NCI-H748 treated with DMSO at 0.1 percent for 48 hours (cell line): ENCODE results near the gene ARMC8.

Experiments used
- DNase-seq: peaks from one replicate; lab custom pipeline; 2025; lab: John Stamatoyannopoulos, UW

Gene ARMC8

GRCh38 chr3:138197524-138197923 is 10.4 kb downstream of the ARMC8 start:
- no peak for DNase-seq

GRCh38 chr3:138199851-138200250 is 12.8 kb downstream of the ARMC8 start:
- no peak for DNase-seq

GRCh38 chr3:138200424-138200823 is 13.3 kb downstream of the ARMC8 start:
- no peak for DNase-seq

- DNase-seq: no peak
These were observed 16.0 kb downstream of the ARMC8 start for GRCh38 chr3:138202945-138203701.

- no peak for DNase-seq
These were observed 16.8 kb downstream of the ARMC8 start for GRCh38 chr3:138203938-138204337.

- DNase-seq: no peak
These were observed 18.4 kb downstream of the ARMC8 start for GRCh38 chr3:138205527-138205926.

- DNase-seq: no peak
These were observed 19.1 kb downstream of the ARMC8 start for GRCh38 chr3:138206196-138206595.

- DNase-seq: no peak
These were observed 23.4 kb downstream of the ARMC8 start for GRCh38 chr3:138210528-138210927.

- no peak for DNase-seq
These were observed 26.4 kb downstream of the ARMC8 start for GRCh38 chr3:138213398-138214085.

GRCh38 chr3:138219255-138219654 is 32.2 kb downstream of the ARMC8 start:
- DNase-seq: no peak

- no peak for DNase-seq
These were observed 33.1 kb downstream of the ARMC8 start for GRCh38 chr3:138220242-138220641.

- no peak for DNase-seq
These were observed 33.7 kb downstream of the ARMC8 start for GRCh38 chr3:138220788-138221187.

- no peak for DNase-seq
These were observed 35.2 kb downstream of the ARMC8 start for GRCh38 chr3:138222131-138222941.

- DNase-seq: no peak
These were observed 35.8 kb downstream of the ARMC8 start for GRCh38 chr3:138222942-138223287.

- no peak for DNase-seq
These were observed 40.5 kb downstream of the ARMC8 start for GRCh38 chr3:138227650-138228049.

GRCh38 chr3:138230525-138230924 is 43.4 kb downstream of the ARMC8 start:
- DNase-seq: no peak

- DNase-seq: no peak
These were observed 45.7 kb downstream of the ARMC8 start for GRCh38 chr3:138232705-138233364.

- DNase-seq: no peak
These were observed 47.5 kb downstream of the ARMC8 start for GRCh38 chr3:138234401-138235179.

GRCh38 chr3:138238711-138239110 is 51.6 kb downstream of the ARMC8 start:
- DNase-seq: no peak

- no peak for DNase-seq
These were observed 54.0 kb downstream of the ARMC8 start for GRCh38 chr3:138241061-138241460.

GRCh38 chr3:138241676-138242075 is 54.6 kb downstream of the ARMC8 start:
- DNase-seq: no peak

- DNase-seq: no peak
These were observed 55.4 kb downstream of the ARMC8 start for GRCh38 chr3:138242466-138242865.
